Left lobe of liver (tissue), 2 donors: Measurements from ENCODE around the gene KIF6. TPM values are rescaled to one million over a fixed set of nuclear protein-coding genes. Genes with fewer than 3 reads are reported as not detected.
A peak's percentile ranks its signal among the peaks of the same experiment; 100 is the strongest.

Source experiments
- ATAC-seq: fragments of 200-7000 bp; cut with Tn5 transposase; one replicate; pipeline ENCODE4 v1.9.1; 2020; ENCODE audit warnings: mild to moderate bottlenecking, moderate library complexity
- DNase-seq: peaks from one replicate; pipeline ENCODE4 v3.0.0-alpha.2; 2020; ENCODE audit warnings: low spot score
- total RNA-seq: library from RNA; stranded (reverse); gene quantifications from one replicate; pipeline ENCODE4 v1.2.1, GENCODE V29; 2021
- donor health status: DM: no; HTN: no; CAD: no; lungs with moderate emphysema.
- donor health status: DM: no; HTN: yes; CAD: no.

The KIF6 gene
- total RNA-seq, 1 donor from 2014 or later: 0.05 TPM

DNA sequence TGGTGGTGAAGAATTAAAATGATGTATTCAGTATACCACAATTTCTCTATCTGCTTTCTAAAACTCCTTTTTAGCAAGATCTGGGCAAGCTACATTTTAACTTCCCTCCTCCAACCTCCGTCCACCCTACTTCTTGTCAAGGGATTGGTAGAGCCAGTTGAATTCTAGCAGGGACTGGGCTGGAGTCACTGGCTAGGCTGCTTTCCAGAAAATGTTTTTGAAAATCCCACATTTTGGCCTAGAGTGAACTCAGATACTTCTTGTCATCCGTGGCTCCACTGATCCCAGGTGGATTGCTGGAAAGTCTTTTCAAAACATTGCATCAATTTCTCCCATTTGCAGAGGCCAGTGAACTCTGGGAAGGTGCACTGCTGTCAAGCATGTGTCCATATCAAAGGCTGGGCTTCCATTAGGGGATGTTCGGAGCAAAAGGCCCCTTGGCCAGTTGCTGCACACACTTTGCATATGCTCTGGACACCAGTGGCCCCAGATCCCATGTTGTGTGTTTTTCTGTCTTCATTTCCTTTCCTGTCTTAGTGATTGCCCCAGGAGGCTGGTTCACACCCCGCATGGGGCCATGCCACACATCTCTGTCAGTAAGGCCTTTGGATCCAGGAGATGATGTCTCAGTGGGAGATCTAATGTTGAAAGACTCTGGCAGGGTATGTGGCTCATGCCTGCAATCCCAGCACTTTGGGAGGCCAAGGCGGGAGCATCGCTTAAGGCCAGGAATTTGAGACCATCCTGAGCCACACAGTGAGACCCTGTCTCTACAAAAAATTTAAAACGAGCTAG is 391.4 kb downstream of the KIF6 start:
- ATAC-seq: no peak
- DNase-seq: no peak

DNA sequence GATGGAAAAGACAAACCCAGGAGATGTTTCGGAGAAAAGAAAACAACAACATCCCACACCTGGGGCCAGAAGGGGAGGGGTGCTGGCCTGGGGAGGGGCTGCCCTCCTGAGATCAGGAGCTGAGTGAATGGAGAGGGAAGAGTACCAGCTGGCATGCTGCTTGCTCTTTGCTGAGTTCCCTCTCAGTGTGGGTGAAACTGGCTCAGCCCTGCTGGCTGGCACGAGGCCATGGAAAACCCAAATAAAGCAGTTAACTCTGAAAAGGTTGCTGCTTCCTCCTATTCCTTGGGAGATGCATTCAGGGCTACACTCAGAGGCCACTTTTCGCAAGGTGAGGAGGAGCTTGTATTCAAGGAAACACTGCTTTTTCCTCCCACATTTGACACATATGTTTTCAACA is 394.7 kb downstream of the KIF6 start:
- ATAC-seq: no peak
- no peak for DNase-seq

DNA sequence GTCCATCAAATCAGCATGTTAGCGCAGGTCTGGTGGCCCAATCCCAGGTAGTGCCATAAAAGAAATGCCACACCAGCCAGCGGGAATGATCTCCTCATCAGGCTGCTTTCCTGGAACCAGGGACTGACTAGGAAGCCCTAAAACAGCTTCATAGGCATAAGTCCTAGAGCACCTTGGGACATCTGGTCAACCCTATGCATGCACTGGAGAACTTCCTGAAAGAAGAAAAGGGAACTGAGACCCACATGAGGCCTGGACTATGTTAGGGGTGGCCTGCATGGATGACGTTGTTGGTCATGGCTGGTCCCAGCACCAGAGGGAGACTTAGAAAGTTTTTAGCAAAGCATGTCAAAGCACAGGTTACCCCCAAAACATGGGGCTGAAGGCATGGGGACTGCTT is 395.2 kb downstream of the KIF6 start:
- DNase-seq (no peak), ATAC-seq (no peak)

DNA sequence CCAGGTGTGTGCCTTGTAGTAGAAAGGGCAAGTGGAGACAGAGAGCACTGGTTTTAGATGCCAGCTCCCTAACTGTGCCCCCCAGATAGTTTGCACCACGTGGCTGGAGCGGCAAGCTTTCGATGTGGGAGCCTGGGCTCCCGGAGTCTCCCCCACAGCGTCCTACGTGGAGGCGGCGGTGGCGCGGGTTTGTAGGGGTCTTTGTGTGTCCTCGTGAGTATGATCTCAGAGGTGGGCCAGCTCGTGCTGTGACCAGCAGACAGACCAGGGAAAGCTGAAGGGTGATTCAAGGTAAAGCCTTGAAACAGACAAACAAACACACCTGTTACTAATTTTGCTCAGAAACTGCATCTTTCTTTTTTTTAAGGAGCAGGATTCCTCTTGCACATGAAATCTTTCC is 397.1 kb downstream of the KIF6 start:
- no peak for ATAC-seq

DNA sequence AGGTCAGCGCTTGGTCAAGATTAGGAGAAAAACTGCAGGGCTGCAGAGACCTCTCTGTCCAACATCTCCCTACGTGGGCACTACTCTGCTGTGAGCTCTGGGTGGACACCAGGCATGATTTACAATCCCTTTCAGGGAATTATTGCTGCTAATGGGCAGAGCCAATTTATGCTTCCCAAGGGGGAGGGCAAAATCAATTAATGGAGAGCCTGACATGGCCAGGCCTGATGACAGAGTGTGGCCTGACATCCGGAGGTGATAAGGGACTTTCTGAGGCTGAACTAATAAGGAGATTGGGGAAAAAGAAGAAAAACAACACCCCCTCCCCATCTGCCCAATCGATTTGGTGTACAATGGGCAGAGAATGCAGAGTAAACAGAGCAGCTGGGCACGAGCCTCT is 397.7 kb downstream of the KIF6 start:
- no peak for DNase-seq
- no peak for ATAC-seq

More for the DNA sequence above, 397.1 kb downstream of the KIF6 start:
- DNase-seq: no peak

DNA sequence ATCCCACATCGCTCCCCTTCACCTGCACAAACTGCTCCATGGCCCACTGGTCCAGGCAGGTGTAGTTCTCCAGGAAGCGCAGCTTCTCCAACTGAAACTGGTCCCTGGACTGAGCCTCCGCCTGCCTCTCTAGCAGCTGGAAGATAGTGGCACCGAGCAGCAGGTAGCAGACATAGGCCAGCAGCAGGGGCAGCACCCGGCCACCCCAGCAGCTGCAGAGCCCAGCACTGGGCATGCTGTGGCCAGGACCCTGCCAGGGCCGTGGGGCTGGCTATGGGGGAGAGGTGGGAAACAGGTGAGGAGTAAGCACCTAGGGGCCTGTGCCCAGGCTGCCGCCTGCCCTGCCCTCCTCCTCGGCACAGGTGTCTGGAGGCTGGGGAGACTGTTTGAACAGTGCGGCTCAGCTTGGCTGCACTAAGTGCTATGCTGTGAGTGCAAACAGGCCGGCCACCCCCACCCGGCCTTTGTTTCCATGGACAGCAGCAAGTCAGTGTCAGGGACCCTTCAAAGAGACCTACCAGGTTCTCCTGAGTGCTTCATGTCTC is 402.8 kb downstream of the KIF6 start, which contains the start of gene KCNK16:
Gene KCNK16, minus strand, starts transcription at position 397 of the 545 bp plus-strand sequence. Its CDS starts 162 bp downstream, at position 235.
- DNase-seq (no peak), ATAC-seq (no peak)

DNA sequence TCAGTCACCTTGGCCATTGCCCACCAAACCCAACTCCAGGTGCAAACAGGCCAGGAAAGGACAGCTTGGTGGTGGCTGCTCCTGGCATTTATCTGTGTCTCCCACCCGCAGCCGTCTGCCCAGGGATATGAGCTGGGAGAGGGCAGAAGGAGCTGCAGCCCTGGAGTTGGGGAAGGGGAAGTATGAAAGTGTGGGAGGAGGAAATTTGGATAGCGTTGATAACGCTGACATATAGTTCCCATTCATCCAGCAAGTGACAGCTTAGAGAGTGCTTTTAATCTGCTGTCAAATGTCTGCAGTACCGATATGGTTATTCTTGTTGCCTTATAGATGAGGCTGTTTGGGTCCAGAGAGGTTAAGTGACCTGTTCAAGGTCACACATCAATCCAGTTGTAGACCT is 403.4 kb downstream of the KIF6 start:
- DNase-seq: no peak

DNA sequence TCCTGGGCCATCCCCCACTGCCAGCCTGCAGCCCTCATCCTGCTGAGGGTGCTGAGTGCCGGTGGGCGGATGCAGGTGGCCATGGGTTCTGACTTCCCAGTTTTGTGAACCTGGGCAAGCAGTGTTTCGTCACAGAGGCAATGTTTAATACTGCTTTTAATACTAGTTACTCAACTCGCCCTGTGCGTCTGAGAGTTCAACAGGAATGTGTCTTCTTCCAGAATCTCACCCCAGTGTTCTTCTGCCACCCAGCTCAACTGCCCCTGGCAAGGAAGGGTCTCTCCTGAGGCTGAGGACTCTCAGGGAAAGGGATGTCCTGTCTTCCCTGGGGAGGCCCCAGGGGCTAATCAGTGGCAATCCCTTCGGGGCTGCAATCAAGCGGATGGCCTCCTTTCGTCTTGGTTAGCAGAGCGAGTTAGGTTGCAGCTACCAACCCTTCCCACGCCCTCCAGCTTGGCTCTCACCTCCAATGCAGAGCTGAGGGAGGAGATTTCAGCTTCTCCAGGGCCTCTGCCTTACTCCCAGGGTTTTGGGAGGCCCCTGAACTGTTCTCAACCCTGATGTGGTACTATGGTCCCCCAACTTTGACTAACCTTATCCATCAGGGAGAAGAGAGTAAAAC is 404.7 kb downstream of the KIF6 start:
- ATAC-seq: no peak
- no peak for DNase-seq

More for the DNA sequence above, 403.4 kb downstream of the KIF6 start:
- no peak for ATAC-seq

DNA sequence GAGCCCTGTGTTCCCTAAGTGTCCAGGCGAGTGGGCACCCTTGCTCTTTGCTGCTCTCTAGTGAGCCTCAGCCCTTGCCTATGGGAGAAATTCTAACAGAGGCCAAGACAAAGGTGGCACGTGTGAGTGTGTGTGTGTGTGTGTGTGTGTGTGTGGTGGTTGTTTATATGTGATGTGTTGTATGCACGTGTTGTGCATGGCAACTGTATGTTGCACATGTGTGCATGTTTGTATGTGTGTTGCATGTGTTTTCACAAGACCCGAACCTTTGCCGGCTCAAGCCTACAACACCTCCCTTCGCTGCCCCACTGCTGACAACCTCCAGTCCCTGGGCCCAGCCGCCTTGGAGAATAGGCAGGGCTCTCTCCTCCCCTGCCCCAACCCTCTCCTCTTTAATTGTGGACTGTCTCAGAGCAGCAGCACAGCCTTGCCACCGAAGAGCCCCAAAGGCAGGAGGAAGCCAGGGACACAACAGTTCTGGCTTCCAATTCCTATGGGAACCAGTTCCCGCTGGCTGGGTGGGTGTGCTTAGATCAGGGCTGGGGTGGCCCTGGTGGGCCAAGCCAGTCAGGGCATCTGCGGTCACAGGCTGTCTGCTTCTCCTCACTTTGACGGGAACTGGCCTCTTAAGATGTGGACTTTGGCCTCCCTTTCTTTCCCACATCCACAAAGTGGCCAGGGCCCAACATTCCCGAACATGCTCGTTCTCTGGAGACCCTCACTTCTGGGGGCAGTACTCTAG is 405.4 kb downstream of the KIF6 start:
- DNase-seq: no peak
- peak; percentile 32 for ATAC-seq

DNA sequence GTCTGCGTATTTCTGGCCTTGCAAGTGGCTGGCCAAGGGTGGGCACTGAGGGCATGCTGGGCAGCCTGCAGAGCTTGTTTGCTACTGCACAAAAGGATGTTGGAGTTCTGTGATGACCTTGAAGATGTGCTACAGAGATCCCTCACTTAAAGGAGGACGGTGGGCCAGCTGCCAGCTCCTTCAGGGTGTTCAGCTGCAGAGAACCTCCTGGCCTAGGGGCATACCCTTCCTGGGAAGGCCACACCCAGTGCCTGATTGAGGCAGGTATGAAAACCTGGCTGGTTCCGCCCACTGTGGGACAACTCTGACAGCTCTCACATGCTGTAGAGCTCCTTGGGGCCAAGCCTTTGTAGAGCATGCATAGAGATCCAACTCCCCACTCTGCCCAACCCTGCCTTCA is 408.0 kb downstream of the KIF6 start:
- ATAC-seq (no peak), DNase-seq (no peak)

DNA sequence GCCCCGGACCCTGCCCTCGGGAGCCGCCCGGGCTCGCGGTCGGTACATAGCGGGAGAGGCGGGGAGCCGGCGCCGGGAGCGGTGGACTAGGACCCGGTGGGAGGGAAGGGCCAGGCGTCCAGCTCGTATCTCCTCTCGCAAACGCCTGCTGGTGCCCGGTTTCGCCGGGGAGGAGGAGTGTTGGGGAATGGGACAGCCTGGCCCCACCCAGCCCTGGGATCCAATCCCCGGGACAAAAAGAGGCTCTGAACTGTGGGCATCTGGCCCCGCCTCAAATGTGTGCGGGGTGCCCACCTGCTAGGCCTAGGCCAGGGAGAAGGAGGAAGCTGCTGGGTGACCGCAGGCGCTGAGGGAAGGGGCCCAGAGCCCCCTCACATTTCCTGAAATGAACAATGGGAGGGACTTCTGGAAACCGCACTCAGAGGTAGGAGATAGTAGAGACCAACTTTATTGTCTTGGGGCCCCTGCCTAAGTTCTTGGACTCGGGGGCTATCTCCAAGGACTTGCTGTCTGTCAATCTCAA is 410.9 kb downstream of the KIF6 start, which contains the start of gene KCNK17:
Gene KCNK17, minus strand, starts transcription at position 147 of the 523 bp plus-strand sequence. Its CDS starts 99 bp downstream, at position 48.
- no peak for ATAC-seq
- DNase-seq: no peak

DNA sequence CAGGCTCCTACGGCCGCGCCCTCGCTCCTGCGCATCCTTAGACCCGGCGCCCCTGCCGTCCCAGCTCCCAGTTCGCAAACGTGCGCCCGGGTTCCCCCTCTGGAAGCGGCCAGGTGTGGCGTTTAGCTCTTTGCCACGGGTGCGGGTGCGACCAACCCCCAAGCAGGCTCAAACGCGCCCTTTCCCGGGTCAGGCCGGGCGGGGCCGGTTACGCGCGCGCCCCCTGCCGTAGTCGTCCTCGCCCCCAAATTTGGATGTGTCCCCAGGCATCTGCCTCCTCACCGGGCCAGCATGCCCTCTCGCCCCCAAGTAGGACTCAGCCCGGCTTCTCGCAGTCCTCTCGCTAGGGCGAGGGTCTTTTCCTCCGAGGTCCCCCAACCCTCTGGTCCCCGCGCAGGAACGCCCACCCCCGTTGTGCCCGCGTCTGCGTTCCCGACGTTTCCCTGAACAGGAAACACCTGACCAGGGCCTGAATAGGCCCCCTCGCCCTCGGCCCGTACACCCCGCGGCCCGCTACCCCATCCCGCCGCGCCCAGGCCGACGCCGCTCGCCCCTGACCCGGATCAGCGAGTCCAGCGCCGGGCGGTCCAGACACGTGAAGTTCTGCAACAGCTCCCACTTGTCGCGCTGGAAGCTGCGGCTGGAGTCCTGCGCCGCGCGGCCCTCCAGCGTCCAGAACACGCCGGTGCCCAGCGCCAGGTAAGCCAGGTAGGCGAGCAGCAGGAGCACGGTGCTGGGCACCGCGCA is 411.5 kb downstream of the KIF6 start:
- DNase-seq: no peak
- ATAC-seq: peak; percentile 23

DNA sequence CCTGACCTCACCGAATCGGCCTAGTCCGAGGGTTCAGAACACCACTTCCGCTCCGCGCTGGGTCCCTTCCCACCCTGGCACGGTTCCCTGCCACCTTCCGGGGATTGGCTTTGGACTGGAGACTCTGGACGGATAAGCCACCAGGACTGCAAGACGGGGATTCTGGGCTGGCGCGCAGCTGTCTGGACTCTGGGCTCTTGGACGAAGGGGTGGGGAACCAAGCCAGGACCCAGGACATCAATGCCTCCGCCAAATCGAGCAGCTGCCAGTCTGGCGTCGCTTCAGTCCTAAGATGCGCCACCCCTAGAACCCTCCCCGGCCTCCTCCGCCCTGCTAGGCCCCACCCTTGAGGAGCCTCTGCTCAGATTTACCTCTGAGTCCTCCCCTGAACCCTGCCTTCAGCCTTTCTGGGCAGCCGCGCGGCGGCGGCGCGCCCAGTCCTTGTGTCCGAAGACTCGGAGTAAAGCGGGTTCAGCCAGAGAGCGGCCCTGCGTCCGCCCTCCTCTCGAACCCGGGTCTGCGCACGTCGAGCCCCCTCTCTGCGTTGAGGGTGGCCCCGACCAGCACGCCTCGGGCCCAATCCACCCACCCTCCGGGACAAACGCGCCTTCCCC is 412.2 kb downstream of the KIF6 start:
- peak; percentile 78 for ATAC-seq
- DNase-seq: peak; percentile 86

DNA sequence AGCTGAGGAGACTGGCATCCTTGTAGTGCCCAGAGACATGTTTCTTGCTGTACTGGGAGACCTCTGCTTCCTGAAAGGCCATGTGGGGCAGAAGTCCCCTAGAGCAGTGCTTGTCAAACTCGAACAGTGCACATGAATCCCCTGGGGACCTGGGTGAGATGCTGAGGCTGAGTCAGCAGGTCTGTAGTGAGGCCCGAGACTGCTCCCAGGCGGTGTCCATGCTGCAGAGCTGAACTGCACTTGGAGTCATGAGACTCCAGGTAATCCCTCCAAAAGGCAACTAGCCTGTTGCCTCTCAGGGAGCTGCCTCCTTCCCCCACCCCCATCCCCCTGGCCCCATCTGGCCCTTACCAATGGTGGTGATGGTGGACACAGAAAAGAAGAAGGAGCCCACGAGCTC is 414.7 kb downstream of the KIF6 start:
- ATAC-seq (no peak), DNase-seq (no peak)

DNA sequence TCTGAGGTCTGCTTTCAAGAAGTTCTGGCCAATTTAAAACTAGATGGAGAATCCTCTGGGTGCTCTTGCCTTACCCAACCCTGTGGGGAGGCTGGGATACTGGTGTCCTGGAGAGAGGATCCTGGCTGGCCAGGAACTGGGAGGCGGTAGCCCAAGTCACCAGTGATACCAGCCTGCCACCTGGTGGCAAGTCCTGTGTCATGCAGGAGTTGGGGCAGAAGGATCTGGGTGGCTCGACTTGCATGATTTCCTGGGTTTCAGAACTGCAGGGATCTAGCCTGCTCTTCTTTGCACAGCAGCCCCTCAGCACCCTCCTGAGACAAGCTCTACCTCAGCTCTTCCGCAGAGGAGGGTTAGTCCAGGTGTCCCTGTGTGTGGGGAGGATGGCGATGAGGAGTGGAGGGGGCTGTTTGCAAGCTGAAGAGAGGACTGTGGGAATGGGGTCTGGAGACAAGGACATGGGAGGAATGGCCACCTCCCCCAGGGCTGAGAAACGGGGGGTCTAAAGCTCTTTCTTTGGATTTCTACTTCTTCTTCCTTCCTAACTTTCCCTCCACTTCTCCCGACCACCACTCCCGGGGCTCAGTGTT is 415.2 kb downstream of the KIF6 start:
- ATAC-seq: peak; percentile 86
- peak; percentile 81 for DNase-seq

DNA sequence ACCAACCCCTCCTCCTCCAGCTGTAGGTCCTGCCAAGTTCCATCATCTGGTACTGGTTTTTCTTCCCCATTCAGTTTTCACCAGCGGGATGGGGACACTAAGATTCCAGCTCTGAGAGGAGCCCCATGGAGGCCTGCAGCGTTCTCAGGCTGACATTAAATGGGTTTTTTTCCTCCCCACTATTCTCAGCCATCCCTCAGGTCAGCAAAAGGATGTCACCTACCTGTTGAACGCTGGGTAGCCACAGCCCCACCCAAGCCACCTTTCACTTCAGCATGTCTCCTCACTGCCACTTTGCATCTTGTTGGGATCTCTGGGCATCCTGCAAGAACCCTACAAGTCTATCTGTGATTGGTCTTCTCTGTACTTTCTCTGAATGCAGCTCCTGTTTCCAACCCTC is 417.7 kb downstream of the KIF6 start:
- ATAC-seq (no peak), DNase-seq (no peak)

DNA sequence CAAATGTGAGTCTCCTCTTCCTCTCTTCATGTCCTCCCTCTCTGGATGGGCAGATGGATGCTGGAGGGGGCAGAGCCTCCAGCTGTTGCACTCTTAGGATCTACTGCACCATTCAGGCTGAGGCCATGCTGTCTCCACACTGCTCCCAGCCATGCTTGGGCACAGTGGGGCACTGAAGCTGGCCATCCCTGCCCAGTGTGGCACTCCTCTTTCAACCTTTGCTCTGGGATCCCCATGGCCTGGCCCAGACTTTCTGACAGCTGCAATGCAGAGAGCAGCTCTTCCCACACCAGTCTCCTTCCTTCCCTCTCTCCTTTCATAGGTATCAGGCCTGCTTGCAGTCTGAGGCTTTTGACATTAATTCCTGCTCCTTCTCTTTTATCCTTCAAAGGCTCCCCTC is 420.3 kb downstream of the KIF6 start:
- DNase-seq (no peak), ATAC-seq (peak; percentile 6)

DNA sequence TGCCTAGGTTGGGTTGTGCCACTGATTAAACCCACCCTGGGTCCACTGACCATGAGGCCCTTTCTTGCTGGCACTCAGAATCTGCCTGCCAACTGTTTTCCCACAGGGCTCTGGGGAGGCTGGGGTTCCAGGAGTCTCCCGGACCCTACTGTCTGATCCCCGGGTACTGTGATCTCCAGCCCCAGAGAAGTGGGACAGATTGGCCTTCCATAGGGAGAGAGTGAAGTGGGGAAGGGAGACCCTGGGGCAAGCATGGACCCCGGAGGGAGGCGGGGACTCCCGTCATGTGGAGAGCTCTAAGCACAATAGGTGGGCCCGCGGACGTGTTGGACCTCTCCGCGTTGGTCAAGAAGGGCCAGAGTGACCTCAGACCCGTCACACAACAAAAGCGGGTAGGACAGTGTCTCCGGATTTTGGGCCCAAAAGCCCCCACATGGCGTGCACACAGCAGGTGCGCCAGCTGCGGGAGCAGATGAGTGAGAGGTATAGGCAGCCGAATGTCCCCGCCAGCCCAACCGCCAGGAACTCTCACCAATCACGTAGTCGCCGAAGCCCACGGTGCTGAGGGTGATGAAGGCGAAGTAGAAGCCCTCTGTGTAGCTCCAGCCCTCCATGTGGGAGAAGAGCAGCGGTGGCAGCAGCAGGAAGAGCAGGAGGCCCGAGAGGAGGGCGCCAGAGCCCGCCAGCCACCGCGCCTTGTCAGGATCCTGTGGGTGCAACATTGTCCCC is 421.6 kb downstream of the KIF6 start:
- DNase-seq: no peak
- peak; percentile 11 for ATAC-seq
